HG02798 (cell line): ENCODE data around the gene DOHH.
"Not testable (repeated sequence)": the region's sequence is repeated elsewhere in the genome, so short reads cannot be mapped to it uniquely, and the experiment has no call there.

Experiments used
- ATAC-seq: cut with Tn5 transposase; IDR thresholded peaks from one replicate; pipeline ENCODE4 v1.9.1; 2021; ENCODE audit warnings: mild to moderate bottlenecking; ENCODE audit not compliant: unreplicated experiment, poor library complexity

The DOHH gene

DNA sequence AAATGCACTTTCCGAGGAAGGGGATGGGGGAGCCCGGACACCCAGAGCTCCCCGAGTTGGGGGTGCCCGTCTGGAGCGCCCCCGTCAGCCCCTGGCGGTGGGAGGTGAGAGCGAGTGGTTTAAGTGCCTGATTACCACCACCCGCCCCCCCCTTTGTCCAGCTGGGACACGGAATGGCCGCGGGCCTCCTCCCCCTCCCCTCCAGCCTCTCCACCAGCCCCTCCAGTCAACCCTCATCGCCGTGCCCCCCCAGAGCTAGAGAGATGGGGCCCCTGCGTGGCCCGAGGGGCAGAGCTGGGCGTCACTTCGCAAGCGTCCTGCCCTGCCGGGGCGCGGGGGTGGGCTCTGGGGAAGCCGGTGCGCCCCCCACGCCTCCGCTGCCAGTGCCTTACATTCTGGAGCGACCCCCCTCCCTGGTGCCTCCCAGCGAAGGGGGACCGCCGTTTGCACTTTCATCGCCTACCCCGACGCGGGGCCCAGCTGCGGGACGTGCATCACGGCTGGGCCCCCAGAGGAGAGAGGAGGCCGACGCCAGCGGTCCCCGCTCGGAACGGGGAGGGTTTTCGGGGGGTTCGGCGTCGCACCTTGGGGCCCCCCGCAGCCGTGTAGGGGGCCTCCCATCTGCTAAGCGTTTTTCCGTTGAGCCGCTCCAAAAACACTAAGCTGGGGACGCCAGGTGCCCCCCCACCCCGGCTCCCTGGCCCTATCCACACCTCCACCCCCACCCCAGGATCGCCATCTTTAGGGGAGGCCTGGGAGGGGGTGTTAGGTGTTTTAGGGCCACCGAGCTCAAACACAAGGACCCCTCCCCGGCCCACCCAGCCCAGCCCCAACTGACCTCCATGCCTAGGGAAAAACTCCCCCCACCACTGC, 36.5 kb downstream of the DOHH start:
- ATAC-seq, result no peak

DNA sequence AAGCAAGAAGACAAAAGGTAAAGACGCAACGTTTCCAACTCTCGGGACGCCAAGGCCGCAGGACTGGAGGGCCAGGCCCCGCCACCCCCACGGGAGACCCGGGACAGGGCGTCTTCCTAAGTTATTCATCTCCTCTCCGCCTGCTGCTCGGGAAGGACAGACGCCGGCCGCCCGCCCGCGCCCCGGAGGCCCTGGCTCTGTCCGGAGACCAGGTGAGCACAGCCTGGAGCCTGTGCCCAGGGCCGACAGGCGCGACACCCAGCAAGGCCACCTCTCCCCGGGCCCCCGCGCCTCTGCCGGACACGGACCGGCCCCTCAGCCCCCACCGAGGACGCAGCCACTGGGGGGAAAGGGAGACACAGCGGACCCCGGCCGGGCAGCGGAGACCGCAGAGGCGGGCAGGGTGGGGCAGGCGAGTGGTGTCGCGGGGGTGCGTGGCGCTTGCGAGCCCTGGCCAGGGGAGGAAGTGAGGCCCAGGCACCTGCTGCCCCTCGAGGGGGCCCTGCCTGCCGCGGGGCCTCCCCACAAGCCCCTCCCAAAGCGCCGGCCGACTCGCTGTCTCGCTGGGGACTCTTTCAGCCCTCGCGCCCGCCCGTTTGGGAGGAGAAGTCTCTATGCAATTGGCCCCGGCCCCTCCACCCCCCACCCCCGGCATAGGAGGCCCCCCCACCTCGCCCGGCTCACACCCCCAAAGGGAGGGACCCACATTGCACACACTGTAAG, 37.3 kb downstream of the DOHH start:
- ATAC-seq, result no peak

DNA sequence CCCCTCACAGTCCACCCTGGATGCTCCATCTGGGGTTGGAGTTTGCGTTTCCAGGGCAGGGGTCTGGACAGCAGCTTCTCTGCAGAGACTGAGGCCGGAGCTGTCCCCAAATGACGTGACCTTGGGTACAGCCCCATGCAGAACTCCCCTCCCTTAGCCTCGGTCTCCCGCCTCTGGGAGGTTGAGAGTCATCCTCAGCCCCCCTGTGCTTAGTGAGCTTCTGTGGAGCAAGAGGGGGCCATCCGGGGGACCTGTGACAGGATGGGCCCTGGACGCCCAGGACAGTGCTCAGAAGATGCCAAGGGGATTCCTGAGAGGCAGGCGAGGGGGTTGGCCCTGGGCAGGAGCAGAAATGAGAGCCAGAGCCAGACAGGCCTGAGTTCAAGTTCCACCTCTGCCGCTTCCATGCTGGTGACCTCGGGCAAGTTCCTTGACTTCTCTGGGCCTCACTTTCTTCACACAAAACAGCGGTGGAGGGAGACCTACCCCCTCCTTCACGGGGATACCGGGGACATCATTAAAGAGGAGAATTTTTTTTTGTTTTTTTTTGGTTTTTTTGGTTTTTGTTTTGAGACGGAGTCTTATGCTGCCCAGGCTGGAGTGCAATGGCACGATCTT, 40.4 kb downstream of the DOHH start:
- ATAC-seq, result no peak

DNA sequence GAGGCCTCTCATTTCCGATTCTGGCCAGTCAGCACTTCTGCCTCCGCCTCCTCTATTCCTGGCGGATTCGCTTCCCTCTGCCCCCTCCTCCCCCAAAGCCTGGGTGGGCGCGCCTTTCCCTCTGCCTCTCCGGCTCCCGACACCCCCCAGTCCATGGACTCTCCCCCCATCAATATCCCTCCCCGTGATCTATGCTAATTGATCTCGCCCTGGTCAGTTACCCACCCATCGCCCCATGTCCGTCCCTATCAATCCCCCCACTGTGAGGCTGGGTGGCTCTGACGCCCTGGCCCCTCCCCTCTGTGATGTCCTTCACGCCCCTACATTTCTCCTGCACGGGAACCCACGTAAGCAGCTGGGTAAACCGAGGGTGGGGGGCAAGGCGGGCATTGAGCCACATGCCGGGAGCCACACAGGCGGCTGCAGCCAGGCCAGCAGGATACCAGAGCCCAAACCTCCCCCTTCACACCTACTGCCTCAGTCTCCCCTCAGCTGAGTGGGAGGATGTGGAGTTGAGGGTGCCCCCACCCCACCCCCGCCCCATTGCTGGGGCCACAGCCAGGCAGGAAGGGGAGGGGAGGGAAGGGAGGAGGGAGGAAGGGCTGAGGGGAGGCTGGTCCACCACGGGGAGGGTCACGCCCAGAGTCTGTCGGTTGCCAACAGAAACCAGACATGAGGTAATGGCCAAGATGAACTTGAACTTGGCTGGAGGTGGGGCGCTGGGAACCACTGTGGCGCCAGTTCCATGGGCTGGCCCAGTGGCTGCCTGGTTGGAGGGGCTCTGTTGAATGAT, 41.2 kb downstream of the DOHH start:
- ATAC-seq, result no peak

DNA sequence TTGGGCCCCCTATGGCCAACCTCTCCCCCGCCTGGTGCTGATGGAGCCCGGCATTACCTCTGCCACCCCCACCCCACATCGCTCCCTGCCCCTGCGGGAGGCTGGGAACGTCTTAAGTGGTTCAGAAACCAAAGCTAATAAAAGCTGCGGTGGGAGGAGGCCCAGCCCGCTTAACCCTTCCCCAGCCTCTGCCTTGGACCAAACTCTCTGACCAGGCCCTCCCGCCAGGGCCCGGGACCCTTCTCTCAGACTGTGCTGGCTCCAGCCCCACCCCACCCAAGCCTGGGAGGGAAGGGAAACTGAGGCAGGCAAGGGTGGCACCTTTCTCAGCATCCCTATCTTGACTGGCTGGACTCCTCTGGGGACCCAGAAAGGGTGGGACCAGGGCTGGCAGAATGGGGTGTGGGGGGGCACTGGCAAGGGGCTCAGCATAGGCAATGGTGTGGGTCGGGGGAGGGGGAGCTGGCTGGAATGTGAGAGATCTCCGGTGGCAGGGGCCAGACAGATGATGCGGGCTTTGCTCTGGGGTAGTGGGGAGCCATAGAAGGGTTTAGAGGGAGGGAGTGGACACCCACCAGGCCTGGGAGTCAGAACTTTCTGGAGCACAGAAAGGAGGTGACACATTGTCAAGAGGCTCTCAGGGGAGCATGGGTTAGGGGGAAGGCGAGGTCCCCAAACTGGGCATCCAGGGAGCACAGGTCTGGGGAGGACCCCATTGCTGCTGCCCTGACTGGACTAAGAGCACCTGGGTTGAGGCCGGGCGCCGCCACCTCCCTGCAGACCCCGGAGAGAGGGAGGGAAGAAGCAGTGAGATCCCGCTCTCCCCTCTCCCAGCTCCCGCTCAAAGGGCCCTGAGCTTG, 42.0 kb downstream of the DOHH start:
- ATAC-seq, result no peak

DNA sequence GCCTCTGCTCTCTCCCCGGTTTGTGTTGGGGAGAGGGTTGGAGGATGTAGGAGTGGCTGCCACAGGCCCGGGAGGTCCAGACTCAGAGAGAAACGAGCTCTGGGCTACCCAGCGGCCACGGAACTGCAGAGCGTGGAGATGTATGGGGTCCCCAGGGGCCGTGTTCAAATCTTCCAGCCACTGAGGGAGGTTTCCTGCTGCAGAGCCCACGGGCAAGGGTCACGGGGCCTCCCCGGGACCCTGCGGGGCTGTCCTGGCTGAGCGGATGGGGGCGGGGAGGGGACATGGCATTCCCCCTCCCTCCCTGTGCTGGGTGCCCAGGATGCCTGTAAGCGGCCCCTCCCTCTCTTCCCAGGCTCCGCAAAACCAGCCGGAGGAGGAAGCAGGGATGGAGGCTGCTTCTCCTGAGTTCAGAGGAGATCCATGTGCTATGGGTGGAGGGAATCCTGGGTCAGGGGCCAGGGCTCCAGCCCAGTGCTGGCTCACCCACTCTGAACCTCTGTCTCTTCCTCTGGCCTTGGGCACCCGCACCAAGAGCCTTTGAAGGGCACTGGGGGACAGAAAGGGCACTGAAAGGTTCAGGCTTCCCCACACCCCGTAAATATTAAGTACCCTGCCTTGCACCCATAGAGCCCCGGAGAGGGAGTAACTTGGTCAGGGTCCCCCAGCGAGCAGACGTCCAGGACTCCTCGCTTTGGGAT, 42.8 kb downstream of the DOHH start:
- ATAC-seq, result no peak

DNA sequence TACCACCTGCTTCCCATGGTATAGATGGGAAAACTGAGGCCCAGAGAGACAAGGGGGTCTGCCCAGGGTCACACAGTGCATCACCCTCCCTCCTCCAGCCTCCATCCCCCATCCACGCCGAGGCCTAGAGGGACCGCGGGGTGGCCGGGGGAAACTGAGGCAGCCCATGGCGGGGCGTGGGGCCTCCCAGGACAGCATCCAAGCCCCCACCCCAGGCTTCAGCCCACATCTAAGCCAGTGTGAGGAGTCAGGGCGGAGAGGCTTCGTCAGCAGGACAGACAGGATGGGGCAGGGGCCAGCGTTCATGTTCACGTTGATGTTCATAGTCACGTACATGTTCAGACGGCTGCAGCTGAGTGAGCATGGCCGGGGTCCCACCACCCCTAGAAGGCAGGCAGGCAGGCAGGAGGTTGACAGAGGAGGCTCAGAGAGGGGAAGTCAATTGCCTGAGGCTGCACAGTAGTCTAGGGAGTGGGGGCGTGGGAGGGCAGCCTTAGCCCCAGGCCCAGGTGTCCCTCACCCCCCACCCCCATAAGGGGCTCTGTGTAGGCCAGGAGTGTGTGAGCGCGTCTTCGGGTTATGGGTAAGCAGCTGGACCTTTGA, 43.4 kb downstream of the DOHH start:
- no peak for ATAC-seq

DNA sequence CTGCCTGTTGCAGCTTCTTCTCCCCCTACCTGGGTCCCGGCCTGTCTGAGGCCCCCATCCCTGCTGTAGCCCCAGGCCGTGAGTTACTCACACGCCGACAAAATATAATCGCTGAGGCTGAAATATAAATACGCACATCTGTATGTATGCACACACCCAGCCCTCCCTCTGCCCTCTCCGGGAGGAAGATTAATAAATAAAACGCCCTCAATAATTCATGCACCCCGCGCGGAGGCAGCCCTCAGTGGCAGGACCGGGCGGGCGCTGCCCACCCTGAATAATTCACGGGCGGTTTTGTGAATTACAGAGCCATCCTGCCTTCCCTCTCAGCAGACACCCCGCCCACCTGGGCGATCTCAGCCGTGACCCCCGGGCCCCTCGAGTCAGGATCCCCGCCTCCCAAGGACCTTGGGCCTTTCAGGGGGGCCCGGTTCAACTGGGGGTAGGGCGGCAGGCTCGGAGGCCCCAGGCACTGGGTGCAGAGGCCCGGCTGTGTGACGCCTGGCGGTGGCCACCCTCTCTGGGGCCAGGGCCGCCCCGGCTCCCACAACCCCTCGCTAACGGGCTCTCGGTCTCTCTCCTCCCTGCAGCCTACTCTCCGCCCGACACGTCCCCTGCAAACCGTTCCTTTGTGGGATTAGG, 44.4 kb downstream of the DOHH start:
- ATAC-seq, result no peak

DNA sequence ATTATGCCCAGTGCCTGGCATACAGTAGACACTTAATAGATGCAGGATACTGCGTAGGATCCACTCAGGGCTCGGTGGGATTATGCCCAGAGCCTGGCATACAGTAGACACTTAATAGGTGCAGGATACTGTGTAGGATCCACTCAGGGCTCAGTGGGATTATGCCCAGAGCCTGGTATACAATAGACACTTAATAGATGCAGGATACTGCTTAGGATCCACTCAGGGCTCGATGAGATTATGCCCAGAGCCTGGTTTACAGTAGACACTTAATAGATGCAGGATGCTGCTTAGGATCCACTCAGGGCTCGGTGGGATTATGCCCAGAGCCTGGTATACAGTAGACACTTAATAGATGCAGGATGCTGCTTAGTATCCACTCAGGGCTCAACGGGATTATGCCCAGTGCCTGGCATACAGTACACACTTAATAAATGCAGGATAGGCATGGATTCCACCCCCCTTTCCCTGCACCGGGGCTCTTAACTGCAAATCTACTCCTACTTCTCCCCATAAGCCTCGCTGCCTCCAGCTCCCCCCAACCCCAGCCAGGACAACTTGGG, 45.0 kb downstream of the DOHH start:
- no peak for ATAC-seq

DNA sequence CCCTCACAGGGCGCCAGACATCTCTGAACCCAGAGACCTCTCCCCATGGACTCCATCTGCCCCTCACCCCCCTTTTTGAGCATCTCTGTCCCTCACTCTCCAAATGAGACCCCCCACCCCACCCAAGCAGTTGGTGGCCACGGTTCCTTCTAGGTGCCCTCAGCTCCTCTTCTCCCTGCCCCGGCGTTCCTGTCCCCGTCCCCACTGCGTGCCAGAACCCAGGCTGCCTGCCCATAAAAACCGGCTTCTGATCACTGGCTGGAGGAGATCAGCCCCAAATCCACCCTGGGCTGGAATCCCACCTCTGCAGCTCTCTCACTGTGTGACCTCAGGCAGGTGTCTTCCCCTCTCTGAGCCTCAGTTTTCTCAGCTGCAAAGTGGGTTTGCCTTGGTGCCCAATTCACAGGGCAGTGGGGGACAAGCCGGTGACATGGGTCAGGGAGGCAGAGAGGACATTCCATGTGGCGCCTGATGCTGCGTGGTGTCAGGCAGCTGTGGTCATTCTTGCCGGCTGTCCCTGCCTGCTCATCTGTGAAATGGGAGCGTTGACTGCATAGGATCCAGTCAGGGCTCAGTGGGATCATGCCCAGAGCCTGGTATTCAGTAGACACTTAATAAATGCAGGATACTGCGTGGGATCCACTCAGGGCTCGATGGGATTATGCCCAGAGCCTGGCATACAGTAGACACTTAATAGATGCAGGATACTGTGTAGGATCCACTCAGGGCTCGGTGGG, 45.6 kb downstream of the DOHH start:
- ATAC-seq, result no peak

DNA sequence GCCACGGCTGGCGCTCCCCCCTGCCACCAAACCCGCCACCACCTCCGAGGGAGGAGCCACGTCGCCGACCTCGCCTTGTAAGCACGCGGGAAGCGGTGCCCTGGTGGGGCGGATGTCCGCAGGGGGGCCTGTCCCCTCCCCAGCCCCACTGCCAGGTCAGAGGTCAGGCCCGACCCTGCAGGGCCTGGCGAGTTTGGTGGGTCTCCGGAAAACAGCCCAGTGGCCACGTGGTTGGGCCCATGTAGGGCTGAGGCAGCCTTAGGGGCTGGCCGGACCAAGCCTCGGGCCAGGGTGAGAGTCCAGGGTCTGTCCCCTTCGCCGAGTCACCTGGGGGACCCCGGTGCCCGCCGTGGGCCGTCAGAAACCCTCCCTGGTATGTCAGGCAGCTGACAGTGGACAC, 46.6 kb downstream of the DOHH start:
- no peak for ATAC-seq

DNA sequence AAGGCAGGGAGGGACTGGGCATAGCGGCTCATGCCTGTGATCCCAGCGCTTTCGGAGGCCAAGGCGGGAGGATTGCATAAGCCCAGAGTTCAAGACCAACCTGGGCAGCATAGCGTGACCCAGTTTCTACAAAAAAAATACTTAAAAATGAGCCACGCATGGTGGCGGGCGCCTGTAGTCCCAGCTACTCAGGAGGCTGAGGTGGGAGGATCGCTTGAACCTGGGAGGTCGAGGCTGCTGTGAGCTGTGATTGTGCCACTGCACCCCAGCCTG, 47.6 kb downstream of the DOHH start:
- not testable (repeated sequence) for ATAC-seq

DNA sequence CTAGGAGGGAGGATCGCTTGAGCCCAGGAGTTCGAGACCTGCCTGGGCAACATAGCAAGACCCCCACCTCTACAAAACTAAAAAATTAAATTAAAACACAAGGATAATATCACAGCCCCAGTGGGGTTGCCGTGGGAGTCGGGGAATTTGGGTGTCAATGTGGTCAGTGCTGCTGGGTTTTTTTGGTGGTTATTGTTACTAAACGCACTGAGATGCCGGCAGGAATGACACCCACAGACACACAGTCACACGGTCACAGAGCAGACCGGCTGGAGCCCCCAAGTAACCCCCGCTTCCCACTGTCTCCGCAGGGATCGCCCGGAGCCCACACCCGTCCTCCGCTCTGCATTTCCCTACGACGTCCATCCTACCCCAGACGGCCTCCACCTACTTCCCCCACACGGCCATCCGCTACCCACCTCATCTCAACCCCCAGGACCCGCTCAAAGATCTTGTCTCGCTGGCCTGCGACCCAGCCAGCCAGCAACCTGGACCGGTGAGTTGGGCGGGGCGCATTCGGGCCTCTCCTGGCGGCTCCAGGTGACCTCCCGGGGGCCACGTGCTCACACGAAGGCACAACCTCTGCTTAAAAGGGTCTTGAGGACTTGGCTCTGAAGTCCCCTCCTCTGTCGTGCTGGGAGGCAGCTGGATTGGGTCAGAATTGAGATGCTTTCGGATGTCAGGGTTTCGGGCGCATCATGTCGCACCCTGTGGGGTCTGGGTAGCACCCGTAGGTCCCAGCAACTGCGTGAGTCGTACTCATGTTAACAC, 48.1 kb downstream of the DOHH start:
- ATAC-seq, result no peak

DNA sequence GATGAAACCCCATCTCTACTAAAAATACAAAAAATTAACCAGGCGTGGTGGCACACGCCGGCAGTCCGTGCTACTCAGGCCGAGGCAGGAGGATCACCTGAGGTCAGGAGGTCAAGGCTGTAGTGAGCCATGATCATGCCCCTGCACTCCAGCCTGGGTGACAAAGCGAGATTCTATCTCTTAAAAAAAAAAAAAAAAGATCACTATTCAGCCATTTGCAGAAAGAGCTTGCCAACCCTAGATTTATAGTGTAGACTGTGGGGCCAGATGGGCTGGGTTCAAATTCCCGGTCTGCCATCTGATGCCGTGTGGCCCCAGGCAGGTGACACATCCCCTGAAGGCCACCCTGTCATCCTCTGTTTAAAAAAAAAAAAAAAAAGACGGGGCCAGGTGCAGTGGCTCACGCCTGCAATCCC, 49.0 kb downstream of the DOHH start:
- no peak for ATAC-seq

DNA sequence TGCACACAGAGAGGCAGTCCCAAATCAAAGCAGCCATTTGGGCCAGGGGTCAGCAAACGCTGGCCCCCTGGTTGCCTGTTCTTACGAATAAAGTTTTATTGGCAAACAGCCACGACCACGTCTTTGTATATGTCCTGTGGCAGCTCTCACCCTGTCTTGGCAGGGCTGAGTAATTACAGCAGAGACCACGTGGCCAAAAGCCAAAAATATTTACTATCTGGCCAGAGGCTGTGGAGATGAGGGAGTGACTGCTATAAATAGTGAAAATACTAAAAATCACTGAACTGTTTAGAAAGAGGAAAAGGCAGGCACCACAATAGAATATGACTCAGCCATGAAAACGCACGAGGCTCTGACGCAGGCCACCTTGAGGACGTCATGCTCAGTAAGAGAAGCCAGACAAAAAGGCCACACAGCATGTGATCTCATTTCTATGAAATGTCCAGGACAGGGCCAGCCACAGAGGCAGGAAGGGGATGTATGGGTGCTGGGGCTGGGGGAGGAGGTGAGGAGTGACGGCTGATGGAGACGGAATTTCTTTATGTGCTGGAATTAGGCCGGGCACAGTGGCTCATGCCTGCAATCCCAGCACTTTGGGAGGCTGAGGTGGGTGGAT, 49.6 kb downstream of the DOHH start:
- ATAC-seq, result no peak

DNA sequence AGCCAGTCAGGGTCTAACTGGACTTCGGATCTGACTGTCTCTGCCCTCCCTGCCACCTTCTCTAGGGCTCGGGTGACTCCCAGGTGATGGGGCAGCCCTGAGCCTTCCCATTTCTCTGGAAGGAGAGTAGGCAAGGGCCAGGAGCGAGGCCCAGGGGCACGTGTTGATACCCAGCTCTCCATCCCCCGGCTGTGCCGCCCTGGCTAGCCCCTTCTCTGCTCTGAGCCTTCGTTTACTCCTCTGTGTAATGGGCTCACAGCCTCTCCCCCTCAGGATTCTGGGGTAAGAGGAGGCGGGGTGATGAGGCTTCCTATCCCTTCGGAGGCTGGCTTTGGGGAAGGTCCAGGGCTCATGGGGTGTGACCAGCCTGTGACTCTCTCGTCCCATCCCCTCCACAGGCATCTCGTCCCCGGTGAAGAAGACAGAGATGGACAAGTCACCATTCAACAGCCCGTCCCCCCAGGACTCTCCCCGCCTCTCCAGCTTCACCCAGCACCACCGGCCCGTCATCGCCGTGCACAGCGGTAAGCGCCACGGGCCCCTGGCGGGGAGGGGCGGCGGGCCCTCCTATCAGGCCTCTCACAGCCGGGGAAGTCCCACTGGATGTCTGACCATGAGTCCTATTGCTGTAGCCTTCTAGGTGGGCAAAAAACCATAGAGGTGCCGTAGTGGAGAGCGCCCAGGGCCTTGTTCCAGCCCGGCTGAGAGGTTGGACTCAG, 51.7 kb downstream of the DOHH start:
- no peak for ATAC-seq
